SK-N-SH treated with all-trans-retinoic acid at 6 μM for 48 hours (cell line): ENCODE data around the gene PXDC1.

Experiments
- PATZ1 ChIP-seq: fragments of 250-450 bp; sonication (Bioruptor Pico); IDR thresholded peaks from 2 replicates; pipeline ENCODE4 v1.8.0; 2020; ENCODE audit warnings: mild to moderate bottlenecking, moderate library complexity, borderline replicate concordance
- ZC3H10 ChIP-seq: fragments of 250-450 bp; sonication (Bioruptor Pico); IDR thresholded peaks from 2 replicates; pipeline ENCODE4 v1.5.1; 2021; ENCODE audit warnings: mild to moderate bottlenecking, moderate library complexity
- ZFP3 ChIP-seq: fragments of 250-450 bp; sonication (Bioruptor Pico); IDR thresholded peaks from 2 replicates; pipeline ENCODE4 v1.5.0; 2020; ENCODE audit warnings: mild to moderate bottlenecking, moderate library complexity
- ZFP30 ChIP-seq: fragments of 450-650 bp; formaldehyde crosslinking; IDR thresholded peaks from 2 replicates; pipeline ENCODE4 v1.5.0; 2022; ENCODE audit warnings: mild to moderate bottlenecking, moderate library complexity
- ZNF565 ChIP-seq: fragments of 450-650 bp; formaldehyde crosslinking; conservative IDR thresholded peaks from 2 replicates; pipeline ENCODE4 v1.5.0; 2020; ENCODE audit warnings: low read depth, mild to moderate bottlenecking, moderate library complexity
- ZNF8 ChIP-seq: fragments of 450-650 bp; formaldehyde crosslinking; IDR thresholded peaks from 2 replicates; pipeline ENCODE4 v1.5.0; 2020; ENCODE audit warnings: mild to moderate bottlenecking, moderate library complexity

- no peak for TF ChIP-seq ZNF8 (CRISPR knock-in tag)
- TF ChIP-seq ZFP3 (CRISPR knock-in tag) = no peak
- no peak for TF ChIP-seq ZNF565 (CRISPR knock-in tag)
- no peak for TF ChIP-seq ZFP30
- no peak for TF ChIP-seq ZC3H10 (CRISPR knock-in tag)
- no peak for TF ChIP-seq PATZ1
Observed at GRCh38 chr6:3795836-3796718, 44.6 kb upstream of the PXDC1 start.
